Mucosa of descending colon (tissue), 3 donors: ENCODE measurements around the gene CAPG. TPM values are rescaled to one million over a fixed set of nuclear protein-coding genes. Genes with fewer than 3 reads are reported as not detected.

Source experiments
- ATAC-seq: fragments of 200-7000 bp; cut with Tn5 transposase; one replicate; pipeline ENCODE4 v1.9.1; 2020; ENCODE audit warnings: mild to moderate bottlenecking, moderate library complexity
- DNase-seq, 3 donors: peaks; one replicate each; pipeline ENCODE4 v3.0.0-alpha.2; 2020
- H3K36me3 ChIP-seq: fragments of 200-600 bp; one replicate; pipeline ENCODE4 v1.8.0; 2021; ENCODE audit warnings: low read depth, mild to moderate bottlenecking
- H3K4me1 ChIP-seq: fragments of 200-600 bp; one replicate; pipeline ENCODE4 v1.8.0; 2021; ENCODE audit warnings: low read depth, mild to moderate bottlenecking
- H3K4me3 ChIP-seq: fragments of 200-600 bp; one replicate; pipeline ENCODE4 v1.8.0; 2021; ENCODE audit warnings: mild to moderate bottlenecking
- H3K9me3 ChIP-seq: fragments of 200-600 bp; one replicate; pipeline ENCODE4 v1.8.0; 2021; ENCODE audit warnings: mild to moderate bottlenecking
- intact Hi-C, 2 donors: fragments of 100-400 bp; cut with DNase I in 1 of 2; cut with micrococcal nuclease in 1 of 2; formaldehyde crosslinking; loops; one replicate each; pipeline versions ENCODE4 v1.11.0 to v1.11.1; 2022; cut with DNase I, micrococcal nuclease
- total RNA-seq, 3 donors: library from RNA; stranded (reverse); fragmentation: NEBNext Ultra II Directional in 2 of 3; extraction: Animal tissue kit (Norgen Biotek cat#: 25700) in 2 of 3; gene quantifications; one replicate each; pipeline versions ENCODE4 v1.2.1 to v1.2.4, GENCODE V29; 2021 to 2023
- TF ChIP-seq, protein P1 (sequence below): fragments of 200-600 bp; IDR thresholded peaks from one replicate; pipeline ENCODE4 v1.8.0; 2022; ENCODE audit warnings: antibody characterized with exemption, mild to moderate bottlenecking
- donor health status: DM: no; HTN: no; CAD: no; lungs with moderate emphysema.
- donor health status: DM: no; HTN: no; CAD: no.
- donor health status: DM: no; HTN: yes; CAD: no.

The CAPG gene
- total RNA-seq, 3 donors from 2014 or later = 46.3 to 103 (median 71.2) TPM

DNA sequence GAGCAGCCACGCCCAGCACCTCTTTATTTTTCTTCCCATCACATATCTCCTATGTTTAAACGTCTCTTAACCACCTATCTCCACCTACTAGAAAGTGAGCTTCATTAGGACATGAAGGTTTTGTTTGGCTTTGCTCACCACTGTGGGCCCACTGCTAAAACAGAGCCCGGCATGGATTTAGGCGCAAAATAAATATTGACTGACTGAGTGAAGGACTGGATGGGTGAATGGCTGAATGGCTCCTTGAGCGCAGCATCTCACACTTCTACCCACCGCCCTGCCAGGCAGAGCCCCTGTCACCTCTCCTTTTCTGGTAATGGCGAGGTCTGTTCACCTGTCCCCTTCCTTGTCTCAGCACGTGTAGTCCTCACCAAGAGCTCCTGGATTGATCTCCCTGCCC, 10.1 kb downstream of the CAPG start:
- TF ChIP-seq, protein P1, sequence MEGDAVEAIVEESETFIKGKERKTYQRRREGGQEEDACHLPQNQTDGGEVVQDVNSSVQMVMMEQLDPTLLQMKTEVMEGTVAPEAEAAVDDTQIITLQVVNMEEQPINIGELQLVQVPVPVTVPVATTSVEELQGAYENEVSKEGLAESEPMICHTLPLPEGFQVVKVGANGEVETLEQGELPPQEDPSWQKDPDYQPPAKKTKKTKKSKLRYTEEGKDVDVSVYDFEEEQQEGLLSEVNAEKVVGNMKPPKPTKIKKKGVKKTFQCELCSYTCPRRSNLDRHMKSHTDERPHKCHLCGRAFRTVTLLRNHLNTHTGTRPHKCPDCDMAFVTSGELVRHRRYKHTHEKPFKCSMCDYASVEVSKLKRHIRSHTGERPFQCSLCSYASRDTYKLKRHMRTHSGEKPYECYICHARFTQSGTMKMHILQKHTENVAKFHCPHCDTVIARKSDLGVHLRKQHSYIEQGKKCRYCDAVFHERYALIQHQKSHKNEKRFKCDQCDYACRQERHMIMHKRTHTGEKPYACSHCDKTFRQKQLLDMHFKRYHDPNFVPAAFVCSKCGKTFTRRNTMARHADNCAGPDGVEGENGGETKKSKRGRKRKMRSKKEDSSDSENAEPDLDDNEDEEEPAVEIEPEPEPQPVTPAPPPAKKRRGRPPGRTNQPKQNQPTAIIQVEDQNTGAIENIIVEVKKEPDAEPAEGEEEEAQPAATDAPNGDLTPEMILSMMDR = no peak
- no peak for ATAC-seq
- Histone ChIP-seq H3K36me3 (no peaks in the 10 kb centered on the region), H3K4me3 (no peak overlapping the region), H3K4me1 (no peaks in the 10 kb centered on the region), H3K9me3 (peaks cover 5% of the 10 kb centered on the region)
- intact Hi-C loops = no loop called here
- DNase-seq = no peak

DNA sequence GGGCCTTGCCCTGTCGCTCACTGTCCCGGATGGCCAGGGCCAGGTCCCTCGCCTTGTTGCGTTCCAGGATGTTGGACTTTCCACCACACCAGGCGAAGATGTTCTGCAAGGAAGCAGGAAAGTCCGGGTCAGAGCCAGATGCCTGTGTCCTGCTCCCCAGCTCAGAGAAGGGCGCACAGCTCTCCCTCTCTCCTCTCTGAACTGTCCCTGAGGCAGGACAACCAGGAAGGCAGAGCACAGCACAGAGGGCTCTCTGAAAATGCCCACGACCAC, 11.0 kb downstream of the CAPG start:
- no peak for ATAC-seq
- intact Hi-C loops = no loop called here
- TF ChIP-seq, protein P1 = no peak
- no peak overlapping the region for H3K4me3 ChIP-seq
- peaks cover 4% of the 10 kb centered on the region for H3K9me3 ChIP-seq
- no peaks in the 10 kb centered on the region for H3K36me3 ChIP-seq
- no peak for DNase-seq
- no peaks in the 10 kb centered on the region for H3K4me1 ChIP-seq

DNA sequence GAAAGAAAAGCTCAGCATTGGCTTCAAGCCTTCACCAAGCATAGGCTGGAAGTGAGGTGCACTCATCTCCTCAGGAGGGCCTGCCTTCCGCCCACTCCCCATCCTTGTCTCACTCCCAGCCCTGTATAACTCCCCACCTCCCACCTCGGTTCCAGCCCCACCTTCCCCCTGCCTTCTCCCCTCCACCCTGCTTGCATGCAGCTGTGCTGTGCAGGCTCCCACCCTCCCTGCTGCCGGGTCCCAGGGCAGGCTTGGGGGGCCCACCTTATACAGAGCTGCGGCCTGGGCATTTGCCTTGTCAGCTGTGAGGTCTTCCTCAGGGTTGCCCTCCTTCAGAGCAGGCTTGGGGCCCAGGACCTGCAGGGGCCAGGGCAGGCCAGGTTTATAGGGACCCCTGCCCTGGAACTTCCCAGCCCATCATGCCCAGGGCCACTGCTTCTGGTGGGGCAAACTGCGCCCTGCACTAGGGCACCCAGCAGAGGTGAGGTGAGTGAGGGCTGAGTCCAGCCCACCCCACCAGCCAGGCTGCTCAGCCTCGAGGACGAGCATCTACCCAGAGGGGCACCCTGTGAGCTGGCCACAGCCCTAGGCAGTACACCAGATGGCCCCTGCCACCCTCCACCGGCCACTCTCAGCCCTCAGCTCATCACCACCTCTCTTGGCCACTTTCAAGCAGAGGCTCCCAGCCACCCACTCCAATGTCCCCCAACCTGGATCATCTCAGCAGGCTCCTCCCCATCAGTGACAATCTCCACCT, 11.6 kb downstream of the CAPG start:
- intact Hi-C loops = no loop called here

DNA sequence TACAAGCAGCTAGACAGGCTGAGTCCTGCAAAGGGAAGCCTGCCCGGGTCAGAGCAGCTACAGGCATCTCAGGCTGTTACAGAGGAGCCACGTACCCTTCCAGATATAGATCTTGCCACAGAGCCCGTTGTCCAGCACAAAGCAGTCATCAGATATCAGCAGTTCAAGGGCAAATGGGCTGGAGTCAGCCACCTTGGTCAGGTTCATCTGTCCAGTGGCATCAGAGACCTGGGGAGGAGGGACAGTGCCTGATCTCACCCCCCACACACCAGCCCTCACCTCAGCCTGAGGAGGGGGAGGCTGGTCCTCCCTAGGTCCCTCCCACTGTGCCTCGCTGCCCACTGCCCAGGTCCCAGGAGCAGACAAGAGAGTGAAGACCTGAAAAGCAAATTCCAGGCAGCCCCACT, 12.2 kb downstream of the CAPG start:
- H3K4me1 ChIP-seq = no peaks in the 10 kb centered on the region
- no peaks in the 10 kb centered on the region for H3K36me3 ChIP-seq
- H3K9me3 ChIP-seq = no peaks in the 10 kb centered on the region
- TF ChIP-seq, protein P1 = no peak
- no peak for ATAC-seq
- DNase-seq = no peak
- intact Hi-C loops = no loop called here
- H3K4me3 ChIP-seq = no peak overlapping the region

More for the DNA sequence above, 11.6 kb downstream of the CAPG start:
- H3K9me3 ChIP-seq = no peaks in the 10 kb centered on the region
- no peak overlapping the region for H3K4me3 ChIP-seq
- no peaks in the 10 kb centered on the region for H3K36me3 ChIP-seq
- DNase-seq = no peak
- ATAC-seq = no peak
- no peaks in the 10 kb centered on the region for H3K4me1 ChIP-seq
- TF ChIP-seq, protein P1 = no peak

DNA sequence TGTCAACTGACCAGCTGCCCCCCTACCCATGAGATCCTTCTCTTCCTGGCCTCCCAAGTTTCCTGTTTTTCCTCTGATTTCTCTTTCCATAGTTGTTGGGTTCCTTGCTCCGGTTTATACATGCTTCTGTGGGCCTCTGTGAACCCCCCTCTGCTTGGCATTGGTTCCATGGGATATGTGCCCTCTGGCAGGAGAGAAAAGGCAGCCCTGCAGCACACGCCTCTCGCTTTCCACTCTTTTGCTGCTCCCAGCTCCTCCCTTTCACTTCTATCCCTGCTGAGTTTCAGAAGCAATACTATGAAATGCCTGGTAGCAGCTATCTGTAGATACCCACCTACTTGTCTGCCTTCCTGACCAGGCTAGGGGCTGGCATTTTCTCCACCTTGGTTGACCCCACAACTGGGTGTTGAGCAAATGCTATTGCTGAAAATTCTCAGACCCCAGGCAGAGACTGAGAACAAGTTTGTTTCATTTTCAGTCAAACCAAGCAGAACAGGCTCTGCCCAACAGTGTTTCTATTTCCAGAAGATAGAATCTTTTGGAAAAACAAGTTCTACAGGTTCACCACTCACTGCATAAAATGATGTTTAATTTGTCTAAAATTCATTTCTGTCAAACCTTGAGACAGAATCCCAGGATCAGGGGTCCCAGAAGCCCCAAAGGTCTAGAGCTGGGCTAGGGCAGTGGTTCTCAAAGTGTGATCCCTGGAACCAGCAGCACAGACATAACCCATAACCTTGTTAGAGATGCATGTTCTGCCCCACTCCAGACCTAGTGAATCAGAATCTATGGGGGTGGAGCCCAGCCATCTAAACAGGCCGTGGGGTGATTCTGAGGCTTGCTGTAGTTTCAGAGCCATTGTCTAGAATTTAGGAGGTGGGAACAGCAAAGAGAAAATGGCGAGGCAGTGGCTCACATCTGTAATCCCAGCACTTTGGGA, 13.4 kb downstream of the CAPG start:
- TF ChIP-seq, protein P1 = no peak
- Histone ChIP-seq H3K4me3 (no peak overlapping the region), H3K4me1 (peaks cover 6% of the 10 kb centered on the region), H3K36me3 (no peaks in the 10 kb centered on the region), H3K9me3 (no peaks in the 10 kb centered on the region)
- ATAC-seq = no peak
- no peak for DNase-seq
- intact Hi-C loops = no loop called here
